ENCODE measurements around the gene ADGRD1.

ADGRD1 gene

GRCh38 chr12:131025939-131026702 lies 72.4 kb downstream of the ADGRD1 start:
- no peak overlapping the region for H3K4me3 ChIP-seq (ENCODE audit: low read depth, low read length)
- TF ChIP-seq, protein P1, sequence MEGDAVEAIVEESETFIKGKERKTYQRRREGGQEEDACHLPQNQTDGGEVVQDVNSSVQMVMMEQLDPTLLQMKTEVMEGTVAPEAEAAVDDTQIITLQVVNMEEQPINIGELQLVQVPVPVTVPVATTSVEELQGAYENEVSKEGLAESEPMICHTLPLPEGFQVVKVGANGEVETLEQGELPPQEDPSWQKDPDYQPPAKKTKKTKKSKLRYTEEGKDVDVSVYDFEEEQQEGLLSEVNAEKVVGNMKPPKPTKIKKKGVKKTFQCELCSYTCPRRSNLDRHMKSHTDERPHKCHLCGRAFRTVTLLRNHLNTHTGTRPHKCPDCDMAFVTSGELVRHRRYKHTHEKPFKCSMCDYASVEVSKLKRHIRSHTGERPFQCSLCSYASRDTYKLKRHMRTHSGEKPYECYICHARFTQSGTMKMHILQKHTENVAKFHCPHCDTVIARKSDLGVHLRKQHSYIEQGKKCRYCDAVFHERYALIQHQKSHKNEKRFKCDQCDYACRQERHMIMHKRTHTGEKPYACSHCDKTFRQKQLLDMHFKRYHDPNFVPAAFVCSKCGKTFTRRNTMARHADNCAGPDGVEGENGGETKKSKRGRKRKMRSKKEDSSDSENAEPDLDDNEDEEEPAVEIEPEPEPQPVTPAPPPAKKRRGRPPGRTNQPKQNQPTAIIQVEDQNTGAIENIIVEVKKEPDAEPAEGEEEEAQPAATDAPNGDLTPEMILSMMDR (IDR thresholded peaks at IDR 0.05; ENCODE audit: low read depth, low read length), result no peak

DNA sequence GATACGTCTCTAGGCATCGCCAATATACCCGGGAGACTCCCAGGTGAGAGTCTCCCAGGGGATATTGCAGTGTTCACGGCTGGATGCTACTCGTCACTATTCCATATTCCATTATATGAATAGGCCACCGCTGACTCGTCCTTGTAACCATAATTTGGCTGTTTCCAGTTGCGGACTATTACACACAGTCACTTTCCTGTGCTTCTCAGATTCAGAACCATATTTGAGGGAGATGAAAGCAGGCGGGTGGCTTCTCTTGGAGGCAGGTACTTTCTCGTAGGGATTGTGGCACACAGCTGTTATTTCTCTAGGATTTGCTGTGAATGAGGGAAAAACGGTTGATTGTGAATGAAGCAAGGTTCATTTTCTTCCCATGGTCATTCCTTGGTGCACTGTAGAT lies 73.0 kb downstream of the ADGRD1 start:
- no peak overlapping the region for H3K4me3 ChIP-seq (ENCODE audit: low read depth, low read length)

DNA sequence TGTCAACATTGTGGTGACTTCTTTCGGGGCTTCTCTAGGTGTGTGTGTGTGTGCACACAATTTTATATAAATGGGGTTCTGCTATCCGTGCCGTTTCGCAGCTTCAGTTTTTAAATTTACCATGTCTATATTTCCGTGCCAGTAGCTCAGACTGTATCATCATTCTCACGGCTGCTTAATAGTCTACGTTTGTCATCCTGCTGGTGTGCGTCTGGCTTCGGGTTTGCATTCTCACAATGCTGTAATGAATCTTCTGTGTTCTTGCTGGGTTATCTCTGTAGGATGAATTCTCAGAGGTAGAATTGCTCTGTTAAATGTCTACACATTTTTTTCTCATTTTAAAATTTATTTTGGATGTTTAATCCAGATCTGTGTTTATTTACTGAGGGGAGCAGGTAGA lies 73.6 kb downstream of the ADGRD1 start:
- H3K4me3 ChIP-seq (ENCODE audit: low read depth, low read length), result no peak overlapping the region
- TF ChIP-seq, protein P1 (IDR thresholded peaks at IDR 0.05; ENCODE audit: low read depth, low read length), result no peak

More for the DNA sequence above, 73.0 kb downstream of the ADGRD1 start:
- TF ChIP-seq, protein P1 (IDR thresholded peaks at IDR 0.05; ENCODE audit: low read depth, low read length), result no peak

DNA sequence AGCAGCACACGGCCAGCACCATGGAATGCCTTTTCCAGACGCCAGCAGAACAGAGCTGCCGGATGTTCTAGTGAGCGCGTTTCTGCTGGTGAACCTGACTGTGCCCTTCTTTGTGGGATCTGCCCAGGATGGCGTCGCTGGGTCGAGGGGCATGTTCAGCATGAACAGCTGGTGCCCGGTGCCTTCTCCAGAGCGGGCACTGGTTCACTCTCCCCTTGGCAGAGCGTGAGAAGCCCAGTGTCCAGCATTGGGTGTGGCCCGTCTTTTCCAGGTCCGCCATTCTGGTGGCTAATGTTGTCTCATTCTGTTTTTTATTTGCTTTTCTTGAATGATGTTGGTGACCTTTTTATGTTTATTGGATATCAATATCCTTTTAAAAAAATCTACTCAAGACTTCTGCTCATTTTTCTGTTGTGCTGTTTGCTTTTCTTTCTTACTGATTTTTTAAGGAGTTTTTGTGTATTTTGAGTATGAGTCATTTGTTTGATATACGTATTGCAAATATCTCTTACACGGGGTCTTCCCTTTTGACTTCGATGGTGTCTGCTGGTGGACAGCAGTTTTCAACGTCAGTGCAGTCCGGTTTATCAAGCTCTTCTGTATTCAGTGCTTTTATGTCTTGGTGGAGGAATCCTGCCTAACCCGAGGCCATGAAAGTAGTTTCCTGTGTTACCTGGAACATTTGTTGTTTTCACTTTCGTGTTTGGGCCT lies 74.3 kb downstream of the ADGRD1 start:
- no peak overlapping the region for H3K4me3 ChIP-seq (ENCODE audit: low read depth, low read length)
- TF ChIP-seq, protein P1 (IDR thresholded peaks at IDR 0.05; ENCODE audit: low read depth, low read length), result no peak

DNA sequence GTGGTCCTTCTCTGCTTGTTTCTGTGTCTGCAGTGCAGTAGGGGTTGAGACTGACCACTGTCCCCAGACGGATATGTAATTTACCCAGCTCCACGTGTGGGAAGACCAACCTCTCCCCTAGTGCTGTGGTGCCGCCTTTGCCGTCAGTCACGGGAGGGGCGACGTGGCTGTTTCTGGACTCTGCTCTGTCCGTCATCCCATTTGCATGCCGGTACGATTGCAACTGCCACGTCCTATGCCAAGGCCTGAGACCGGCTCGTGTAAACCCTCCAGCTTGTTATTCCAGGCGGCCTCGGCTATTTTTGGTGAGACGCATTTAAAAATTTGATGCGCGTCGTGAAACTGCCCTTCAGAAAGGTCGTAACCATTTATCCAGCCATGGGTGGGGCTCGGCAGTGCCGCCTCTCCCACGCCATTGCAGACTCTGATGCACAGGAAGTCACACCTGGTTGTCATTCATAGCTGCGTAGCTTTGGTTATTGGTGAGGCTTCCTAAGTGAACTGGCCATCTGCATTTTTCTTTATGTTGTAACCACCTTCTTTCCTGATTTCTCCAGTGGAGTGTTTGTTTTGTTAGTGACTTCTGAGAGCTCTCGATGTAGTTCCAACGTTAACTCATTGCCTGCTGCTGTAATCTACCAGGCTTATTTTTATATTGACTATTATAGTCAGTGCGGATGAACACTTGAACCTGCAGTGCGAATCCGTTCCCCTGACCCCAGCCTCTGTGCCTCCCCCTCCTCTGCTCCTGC lies 75.1 kb downstream of the ADGRD1 start:
- no peak overlapping the region for H3K4me3 ChIP-seq (ENCODE audit: low read depth, low read length)
- TF ChIP-seq, protein P1 (IDR thresholded peaks at IDR 0.05; ENCODE audit: low read depth, low read length), result no peak

GRCh38 chr12:131030472-131031328 lies 77.0 kb downstream of the ADGRD1 start:
- no peak overlapping the region for H3K4me3 ChIP-seq (ENCODE audit: low read depth, low read length)
- TF ChIP-seq, protein P1 (IDR thresholded peaks at IDR 0.05; ENCODE audit: low read depth, low read length), result no peak

All from WI38 (cell line).